Activated T-cell treated with anti-CD3 and anti-CD28 coated beads, Interleukin-2, amount 50 U/mL, for 1 hour (primary cell): ENCODE results near the gene PLEKHM2.
"Not testable (repeated sequence)": the region's sequence is repeated elsewhere in the genome, so short reads cannot be mapped to it uniquely, and the experiment has no call there.

ENCODE experiments used
- DNase-seq: peaks from one replicate; pipeline ENCODE4 v3.0.0-alpha.2; 2020

The PLEKHM2 gene

DNA sequence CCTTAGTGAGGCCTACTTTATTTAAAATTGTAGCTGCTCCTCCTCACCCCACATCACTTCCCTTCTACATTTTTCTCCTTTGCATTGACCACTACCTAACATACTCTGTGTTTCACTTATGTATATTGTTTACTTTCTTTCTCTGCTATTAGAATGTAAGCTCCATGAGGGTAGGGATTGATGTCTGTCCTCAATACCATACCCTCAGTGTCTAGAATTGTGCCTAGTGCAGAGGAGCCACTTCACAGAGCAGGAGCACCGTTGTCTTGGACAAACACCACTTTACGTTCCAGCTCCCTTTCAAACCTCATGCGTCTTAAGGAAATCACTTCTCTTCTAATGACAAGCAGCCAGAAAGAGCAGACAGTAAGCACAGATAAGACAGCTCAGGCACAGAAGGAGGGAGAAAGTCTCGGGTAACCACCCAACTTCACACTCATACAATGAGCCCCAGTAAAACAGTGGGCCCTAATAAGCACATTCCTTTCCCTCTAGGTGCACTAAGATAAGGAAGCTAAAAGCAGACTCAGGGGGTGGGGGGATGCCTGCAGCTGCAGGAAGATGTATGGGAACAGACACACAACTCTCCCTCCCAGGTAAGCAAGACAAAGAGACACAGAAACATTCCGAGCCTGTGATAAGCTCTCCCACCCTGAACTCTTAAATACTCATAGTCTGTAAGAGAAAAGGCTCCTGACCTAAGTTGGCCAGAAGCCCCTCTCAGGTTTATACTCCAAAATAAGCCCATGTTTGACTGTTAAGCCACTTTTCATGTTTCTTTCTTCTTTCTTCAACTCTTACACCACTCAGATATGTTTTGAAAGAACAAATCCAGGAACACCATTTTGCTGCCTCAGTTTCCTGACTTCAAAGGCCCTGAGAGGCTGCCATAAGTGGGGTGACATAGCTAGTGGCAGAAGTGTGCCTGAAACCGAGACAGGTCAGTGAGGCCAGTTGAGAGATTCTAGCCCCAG is 7.1 kb upstream of the PLEKHM2 start:
- DNase-seq, result no peak

DNA sequence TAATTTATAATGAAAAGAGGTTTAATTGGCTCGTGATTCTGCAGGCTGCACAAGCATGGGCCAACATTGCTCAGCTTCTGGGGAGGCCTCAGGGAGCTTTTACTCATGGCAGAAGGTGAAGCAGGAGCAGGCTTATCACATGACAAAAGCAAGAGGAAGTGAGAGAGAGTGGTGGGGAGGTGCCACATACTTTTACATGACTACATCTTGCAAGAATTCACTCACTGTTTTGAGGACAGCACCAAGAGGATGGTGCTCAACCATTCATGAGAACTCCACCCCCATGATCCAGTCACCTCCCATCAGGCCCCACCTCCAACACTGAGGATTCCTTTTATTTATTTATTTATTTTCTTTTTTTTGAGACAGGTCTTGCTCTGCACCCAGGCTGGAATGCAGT is 5.5 kb upstream of the PLEKHM2 start:
- DNase-seq, result no peak

DNA sequence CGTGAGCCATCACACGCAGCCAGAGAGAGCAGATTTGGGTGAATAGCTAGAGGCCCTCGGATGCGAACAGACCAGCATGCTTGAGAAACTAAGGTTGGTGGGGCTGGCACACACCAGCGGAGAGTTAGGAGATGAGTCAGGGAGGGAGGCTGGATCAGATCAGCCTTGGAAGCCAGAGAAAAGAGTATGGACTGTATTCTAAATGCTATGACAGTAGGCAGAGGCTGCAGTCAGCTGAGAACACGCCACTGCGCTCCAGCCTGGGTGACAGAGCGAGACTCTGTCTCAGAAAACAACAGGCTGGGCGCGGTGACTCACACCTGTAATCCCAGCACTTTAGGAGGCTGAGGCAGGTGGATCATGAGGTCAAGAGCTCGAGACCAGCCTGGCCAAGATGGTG is 4.0 kb upstream of the PLEKHM2 start:
- no peak for DNase-seq

DNA sequence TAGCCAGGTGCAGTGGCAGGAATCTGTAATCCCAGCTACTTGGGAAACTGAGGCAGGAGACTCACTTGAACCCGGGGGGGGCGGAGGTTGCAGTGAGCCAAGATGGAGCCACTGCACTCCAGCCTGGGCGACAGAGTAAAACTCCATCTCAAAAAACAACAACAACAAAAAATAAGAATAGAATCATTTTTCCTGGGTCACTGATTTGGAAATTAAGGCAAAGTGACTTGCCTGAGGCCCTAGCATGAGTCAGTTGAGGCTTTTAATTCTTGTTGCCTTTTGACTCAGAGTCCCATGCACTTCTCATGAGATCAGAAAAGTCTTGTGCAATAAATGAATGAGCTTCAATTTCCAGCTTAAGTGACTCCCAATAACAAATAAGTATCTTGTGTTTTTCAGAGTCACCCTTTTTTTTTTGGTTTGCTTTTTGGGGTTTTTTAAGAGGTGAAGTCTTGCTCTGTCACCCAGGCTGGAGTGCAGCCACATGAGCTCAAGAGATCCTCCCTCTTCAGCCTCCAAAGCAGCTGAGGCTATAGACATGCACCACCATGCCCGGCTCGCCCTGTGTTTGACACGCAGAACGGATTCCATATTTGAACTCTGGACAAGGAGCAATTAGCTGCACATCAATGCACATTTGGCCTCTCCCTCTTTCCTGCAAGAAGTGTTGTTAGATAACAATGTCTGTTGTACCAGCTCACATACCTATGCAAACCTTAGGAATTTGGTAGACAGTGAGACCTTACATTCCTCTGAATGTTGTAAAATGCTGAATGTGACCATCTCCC is 3.4 kb upstream of the PLEKHM2 start:
- no peak for DNase-seq

DNA sequence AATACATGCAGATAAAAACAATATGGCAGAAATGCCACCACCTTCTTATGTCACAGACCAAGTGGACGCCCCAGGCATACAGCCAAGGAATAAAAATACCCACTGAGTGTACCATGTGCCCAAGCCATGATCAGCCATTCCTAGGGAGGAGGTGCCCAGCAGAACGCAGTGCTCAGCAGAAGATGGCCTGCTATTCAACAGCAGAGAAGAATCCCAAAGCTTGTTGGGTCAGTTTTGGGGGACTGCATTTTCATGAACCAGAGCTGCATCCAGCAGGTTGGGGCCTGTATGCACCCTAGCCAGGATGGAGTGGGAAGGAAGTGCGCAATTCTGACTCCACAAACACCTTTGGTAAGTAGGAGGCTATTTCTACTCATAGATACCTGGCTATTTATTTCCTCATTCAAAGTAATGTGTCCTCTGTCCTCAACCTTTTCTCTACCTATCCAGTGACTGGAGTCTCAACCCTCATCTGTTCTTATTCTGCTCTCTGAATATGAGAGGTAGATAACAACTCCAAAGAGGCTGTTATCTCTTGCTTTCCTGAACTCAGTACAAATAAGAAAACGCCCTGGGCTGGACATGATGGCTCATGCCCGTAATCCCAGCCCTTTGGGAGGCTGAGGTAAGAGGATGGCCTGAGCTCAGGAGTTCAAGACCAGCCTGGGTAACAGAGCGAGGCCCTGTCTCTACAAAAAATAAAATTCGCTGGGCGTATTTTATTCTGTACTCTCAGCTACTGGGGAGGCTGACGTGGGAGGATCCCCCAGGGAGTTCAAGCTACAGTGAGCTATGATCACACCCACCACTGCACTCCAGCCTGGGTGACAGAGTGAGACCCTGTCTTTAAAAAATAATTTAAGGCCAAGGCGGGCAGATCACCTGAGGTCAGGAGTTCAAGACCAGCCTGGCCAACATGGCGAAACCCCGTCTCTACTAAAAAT is 2.5 kb upstream of the PLEKHM2 start:
- DNase-seq, result no peak

DNA sequence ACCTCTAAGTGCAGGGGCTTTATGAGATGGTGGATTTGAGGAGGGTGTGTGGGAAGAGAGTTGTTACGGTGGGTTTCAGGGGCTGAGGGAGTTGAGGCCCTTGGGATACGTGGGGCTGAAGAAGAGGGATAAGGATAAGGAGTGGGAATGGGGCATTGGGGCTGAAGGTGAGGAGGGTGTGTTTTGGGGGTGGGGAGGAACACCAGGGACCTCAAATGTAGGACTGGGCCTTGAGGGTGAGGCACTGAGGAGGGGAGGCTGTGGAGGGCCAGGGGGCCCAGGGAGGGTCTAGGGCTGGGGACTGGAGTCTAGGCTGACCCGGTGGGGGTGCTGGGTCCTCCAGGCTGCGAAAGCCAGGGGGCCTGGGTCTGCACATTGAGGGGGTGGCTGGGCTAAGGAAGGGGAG is 1.2 kb upstream of the PLEKHM2 start:
- no peak for DNase-seq

DNA sequence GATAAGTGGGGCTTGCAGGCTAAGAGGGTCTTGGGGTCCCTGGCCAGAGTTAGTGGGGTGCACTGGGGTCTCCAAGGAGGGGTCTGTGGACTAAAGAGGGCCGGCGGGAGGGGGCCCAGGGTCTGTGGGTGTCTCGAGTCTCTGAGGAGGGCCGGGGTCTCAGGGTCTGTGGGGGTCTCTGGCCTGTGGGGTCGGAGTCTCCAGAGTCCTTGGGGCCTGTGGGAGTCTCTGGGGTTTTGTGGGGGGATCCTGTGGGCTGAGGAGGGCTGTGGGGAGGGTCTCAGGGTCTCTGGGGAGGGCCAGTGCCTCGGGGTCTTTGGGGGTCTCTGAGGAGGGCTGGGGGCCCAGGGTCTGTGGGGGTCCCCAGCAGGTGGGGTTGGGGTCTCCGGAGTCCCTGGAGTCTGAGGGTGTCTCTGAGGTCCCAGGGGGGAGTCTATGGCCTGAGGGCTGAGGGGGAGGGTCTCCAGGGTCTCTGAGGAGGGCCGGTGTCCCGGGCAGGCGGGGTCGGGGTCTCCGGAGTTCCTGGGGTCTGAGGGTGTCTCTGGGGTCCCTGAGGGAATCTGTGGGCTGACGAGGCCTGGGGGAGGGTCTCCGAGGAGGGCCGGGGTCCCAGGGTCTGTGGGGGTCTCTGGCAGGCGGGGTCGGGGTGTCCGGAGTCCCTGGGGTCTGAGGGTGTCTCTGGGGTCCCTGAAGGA is 628 bp upstream of the PLEKHM2 start:
- DNase-seq, result no peak

DNA sequence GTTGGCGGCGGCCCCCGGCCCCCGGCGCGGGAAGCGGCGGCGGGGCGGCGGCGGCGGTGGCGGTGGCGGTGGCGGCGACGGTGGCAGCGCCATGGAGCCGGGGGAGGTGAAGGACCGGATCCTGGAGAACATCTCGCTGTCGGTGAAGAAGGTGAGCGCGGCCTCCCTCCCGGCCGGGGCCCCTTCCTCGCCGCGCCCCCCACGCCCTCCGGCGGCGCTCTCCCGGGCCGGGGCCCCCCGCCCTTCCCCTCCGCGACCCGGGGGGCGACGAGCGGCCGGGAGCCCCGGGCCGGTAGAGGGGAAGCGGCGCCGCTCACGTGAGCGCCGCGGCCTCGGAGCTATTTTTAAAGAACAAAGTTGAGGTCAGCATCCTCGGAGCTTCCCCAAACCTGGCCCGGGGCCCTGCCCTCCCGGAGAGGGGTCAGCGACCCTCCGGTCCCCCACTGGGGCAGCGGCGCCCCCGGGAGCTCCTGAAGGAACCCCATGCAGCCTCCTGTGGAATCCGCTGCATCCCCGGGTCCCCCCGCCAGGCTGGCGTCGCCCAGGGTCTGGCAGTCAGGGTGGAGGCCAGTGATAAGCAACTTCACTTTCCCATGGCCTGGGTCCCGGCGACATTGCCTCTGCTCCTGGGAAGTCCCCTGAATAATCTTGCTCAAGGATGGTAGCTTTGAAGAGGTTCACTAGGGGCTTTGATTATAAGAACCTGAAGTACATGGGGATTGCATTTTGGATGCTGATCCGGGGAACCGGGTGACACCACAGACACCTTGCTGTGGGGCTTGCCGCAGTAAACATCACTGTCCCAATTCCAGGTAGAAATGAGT is 560 bp downstream of the PLEKHM2 start:
- DNase-seq, result peak; percentile 60

DNA sequence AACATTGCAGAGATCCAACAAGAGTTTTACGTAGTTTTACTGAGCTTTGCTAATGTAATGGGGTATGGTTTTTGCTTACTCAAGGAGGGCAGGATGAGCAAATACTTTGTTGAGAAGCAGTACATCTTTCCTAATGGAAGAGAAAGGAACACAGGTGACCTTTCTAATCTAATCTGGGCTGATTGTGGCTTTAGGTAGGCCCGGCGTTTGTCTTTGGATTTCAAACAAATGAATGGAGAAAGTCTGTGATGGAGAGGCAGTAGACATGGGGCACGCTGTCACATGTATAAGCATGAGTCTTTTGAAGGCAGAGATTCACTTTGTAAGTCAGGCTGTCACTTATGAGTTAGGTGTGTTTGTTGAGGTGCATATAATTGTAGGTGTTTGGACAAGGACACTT is 1.7 kb downstream of the PLEKHM2 start:
- no peak for DNase-seq

DNA sequence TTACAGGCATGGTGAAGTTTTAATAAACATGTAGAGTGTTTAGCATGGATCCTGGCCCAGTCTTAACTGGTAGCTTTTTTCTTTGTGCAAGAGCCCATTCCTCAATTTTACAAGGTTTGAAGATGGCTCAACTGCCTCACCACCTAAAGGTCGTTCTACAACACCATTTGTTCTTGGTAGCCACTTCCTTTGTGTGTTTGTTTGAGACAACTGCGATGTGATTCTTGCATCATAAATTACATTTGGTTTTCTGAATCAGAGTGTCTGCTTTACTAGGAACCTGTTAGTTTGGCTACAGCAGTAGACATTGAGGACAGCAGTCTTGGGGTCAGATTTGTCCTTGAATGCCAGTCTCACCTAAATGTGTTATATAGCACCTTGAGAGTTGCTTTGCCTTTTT is 3.3 kb downstream of the PLEKHM2 start:
- DNase-seq, result no peak

DNA sequence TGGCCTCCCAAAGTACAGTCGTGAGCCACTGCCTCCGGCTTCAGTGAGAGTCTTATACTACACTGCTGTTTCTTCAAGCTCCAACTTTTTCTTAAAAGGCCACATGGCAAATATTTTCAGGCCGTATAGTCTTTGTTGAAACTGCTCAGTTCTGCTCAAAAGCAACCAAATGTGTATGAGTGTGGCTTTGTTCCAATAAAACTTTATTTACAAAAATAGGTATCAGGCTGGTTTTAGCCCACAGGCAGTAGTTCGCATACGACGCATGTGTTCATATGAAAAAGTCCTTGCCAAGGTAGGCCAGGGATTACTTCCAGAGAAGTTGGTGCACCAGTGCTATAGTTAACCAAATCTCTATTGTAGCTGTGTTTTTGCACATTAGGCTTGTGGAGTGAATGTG is 6.2 kb downstream of the PLEKHM2 start:
- no peak for DNase-seq

DNA sequence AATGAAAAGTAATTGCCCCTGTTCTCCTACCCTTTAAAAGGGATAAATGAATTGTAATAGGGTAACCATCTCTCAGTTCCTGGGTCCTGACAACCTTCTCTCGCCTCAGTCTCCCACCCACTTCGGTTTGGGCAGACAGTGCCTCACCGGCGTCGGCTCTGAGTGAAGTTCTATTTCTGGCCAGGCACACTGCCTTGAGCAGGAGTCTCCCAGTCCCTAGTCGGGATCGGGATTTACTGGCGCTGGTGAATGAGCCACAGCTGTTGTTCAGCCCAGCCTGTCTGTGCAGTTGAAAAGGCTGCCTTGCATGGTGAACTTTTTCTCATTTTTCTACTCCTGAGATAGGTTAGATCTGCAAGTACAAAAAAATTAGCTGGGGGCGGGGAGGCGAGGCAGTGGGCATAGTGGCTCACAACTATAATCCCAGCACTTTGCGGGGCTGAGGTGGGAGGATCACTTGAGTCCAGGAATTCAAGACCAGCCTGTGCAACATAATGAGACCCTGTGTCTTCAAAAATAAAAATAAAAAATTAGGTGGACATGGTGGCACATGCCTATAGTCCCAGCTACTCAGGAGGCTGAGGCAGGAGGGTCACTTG is 7.4 kb downstream of the PLEKHM2 start:
- DNase-seq, result no peak

DNA sequence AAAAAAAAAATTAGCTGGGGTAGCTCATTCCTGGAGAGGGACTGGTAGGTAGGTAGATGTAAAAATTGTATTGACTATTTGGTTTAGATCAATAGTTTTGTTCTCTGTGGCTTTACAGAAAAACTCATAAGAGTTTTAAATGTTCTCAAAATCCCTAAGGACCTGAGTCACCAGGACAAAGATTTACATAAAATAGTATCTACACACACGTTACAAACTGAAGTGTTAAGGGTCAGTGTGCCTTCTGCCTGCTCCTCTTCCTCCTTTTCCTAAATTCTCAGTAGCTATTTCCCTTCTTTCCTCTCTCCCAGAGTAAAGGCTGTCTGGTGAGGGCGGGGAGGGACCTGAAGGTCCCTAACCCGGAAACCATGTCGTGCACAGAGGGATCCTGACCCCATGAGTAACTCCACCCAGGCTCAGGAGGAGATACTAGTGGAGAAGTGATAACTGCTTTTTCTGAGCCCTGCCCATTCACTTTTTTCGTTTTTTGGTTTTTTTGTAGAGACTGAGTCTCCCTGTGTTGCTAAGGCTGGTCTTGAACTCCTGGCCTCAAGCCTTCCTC is 8.1 kb downstream of the PLEKHM2 start:
- DNase-seq, result no peak

DNA sequence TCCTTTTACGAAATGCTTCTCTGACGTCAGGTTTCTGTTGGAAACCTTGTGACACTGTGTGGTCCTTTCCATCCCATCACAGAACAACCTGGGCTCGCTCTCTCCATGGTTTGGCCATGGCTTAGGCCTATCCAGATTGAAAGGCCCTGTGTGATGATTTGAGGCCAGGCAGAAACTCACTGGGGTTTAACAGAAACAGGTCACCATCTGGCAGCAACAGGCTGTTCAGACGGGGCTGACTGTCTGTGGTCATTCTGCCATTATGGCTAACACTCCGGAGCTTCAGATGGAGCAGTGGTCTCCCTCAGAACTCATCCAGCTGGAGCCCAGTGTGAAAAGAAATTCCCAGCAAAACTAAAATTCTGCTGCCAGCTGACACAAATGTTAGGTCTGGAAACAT is 9.3 kb downstream of the PLEKHM2 start:
- no peak for DNase-seq

DNA sequence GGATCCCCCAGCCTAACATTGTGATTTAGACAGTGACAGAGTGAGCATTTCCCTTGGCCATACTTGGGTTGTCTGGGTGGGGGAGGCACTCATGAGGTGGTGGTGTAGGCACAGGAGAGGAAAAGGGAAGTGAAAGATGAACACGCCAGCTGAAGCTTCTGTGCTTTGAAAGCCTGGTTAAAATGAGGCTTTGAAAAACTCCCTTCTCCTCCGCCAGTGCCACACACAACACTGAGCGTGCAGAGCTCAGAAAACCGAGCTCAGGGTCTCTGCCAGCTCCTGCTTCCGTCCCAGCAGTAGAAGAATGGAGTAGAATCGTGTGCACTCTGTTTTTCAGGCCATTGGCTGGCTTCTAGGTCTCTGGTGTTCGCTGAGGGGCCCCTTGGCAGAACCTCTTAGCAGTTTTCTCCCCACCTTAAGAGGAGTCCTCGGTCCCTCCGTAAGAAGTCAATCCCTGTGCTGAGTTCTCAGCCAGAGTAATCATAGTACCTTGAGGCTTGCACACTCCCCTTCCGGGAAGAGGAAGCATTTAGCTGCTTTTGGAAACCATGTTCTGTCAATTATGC is 12.9 kb downstream of the PLEKHM2 start:
- DNase-seq, result peak; percentile 28

DNA sequence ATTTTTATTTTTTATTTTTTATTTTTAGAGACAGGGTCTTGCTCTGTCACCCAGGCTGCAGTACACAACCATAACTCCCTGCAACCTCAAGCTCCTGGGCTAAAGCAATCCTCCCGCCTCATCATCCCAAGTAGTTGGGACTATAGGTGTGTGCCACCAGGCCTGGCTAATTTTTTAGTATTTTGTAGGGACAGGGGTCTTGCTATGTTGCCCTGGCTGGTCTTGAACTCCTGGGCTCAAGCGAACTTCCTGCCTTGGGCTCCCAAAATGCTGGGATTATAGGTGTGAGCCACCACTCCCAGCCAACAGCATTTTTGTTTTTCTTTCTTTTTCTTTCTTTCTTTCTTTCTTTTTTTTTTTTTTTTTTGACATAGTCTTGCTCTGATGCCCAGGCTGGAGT is 14.1 kb downstream of the PLEKHM2 start:
- no peak for DNase-seq

DNA sequence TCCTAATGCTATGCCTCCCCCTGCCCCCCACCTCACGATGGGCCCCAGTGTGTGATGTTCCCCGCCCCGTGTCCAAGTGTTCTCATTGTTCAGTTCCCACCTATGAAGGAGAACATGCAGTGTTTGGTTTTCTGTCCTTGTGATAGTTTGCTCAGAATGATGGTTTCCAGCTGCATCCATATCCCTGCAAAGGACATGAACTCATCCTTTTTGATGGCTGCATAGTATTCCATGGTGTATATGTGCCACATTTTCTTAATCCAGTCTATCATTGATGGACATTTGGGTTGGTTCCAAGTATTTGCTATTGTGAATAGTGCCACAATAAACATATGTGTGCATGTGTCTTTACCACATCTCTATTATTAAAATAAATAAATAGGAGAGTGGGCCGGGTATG is 15.2 kb downstream of the PLEKHM2 start:
- DNase-seq, result not testable (repeated sequence)

DNA sequence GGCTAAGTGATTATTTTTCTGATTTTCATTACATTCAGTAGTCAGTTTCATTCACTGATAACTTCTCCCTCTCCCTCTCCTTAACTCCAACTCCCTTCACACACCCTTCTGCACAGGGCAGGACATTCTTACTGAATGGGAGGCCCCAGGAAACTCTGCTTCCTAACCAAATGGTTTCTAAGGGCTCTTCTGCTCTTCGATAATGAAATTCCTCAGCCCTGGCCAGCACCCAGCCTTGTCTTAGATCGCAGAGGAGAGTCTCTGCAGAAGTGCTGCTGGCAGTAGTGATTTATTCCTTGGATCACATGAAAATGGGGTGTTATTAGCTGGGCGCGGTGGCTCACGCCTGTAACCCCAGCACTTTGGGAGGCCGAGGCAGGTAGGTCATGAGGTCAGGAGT is 16.4 kb downstream of the PLEKHM2 start:
- no peak for DNase-seq

DNA sequence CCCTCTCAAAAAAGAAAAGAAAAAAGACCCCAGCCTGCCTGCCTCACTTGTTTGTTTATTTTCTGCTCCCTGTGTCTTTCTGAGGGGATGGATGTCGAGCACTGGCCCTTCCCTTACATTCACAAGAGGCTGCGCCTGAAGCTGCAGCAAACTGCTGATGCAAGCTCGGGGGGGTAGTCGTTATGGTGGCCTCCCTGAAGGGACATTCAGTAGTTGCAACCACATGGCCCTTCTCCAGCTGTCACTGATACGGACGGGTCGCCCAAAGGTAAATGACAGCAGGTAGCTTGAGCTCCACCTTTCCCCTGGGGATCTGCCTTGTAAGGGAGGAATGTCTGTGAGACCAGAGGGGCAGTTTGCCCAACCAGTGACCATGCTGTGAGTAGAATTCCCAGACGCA is 17.7 kb downstream of the PLEKHM2 start:
- no peak for DNase-seq
